ENCODE data around the gene MAML2.

The MAML2 gene

GRCh38 chr11:96026310-96026709 lies 316.7 kb downstream of the MAML2 start:
- DNase-seq, result no peak

GRCh38 chr11:96024666-96025065 lies 318.3 kb downstream of the MAML2 start:
- DNase-seq, result no peak

GRCh38 chr11:96023275-96023674 lies 319.7 kb downstream of the MAML2 start:
- no peak for DNase-seq

- DNase-seq, result no peak
Measured at GRCh38 chr11:96021901-96022650, 320.9 kb downstream of the MAML2 start.

- DNase-seq, result no peak
Measured at GRCh38 chr11:96019810-96020747, 322.9 kb downstream of the MAML2 start.

GRCh38 chr11:96019281-96019680 lies 323.7 kb downstream of the MAML2 start:
- no peak for DNase-seq

- DNase-seq, result no peak
Measured at GRCh38 chr11:96017856-96018255, 325.1 kb downstream of the MAML2 start.

GRCh38 chr11:96016978-96017502 lies 326.0 kb downstream of the MAML2 start:
- DNase-seq, result no peak

GRCh38 chr11:96015906-96016565 lies 327.0 kb downstream of the MAML2 start:
- no peak for DNase-seq

GRCh38 chr11:96014217-96014616 lies 328.8 kb downstream of the MAML2 start:
- no peak for DNase-seq

GRCh38 chr11:96013461-96014213 lies 329.4 kb downstream of the MAML2 start:
- DNase-seq, result no peak

- peak; percentile 95 for DNase-seq
Measured at GRCh38 chr11:96012086-96012824, 330.7 kb downstream of the MAML2 start.

GRCh38 chr11:96010683-96011082 lies 332.3 kb downstream of the MAML2 start:
- DNase-seq, result no peak

GRCh38 chr11:96008161-96008720 lies 334.8 kb downstream of the MAML2 start:
- no peak for DNase-seq

GRCh38 chr11:96006037-96006436 lies 337.0 kb downstream of the MAML2 start:
- DNase-seq, result no peak

- DNase-seq, result no peak
Measured at GRCh38 chr11:96004862-96005261, 338.1 kb downstream of the MAML2 start.

- no peak for DNase-seq
Measured at GRCh38 chr11:96002754-96003290, 340.2 kb downstream of the MAML2 start.

GRCh38 chr11:96002339-96002738 lies 340.7 kb downstream of the MAML2 start:
- no peak for DNase-seq

GRCh38 chr11:96001037-96001436 lies 342.0 kb downstream of the MAML2 start:
- no peak for DNase-seq

GRCh38 chr11:95999711-96000406 lies 343.1 kb downstream of the MAML2 start:
- DNase-seq, result no peak

All from NCI-H446 treated with DMSO at 0.1 percent for 48 hours (cell line).